ENCODE results near the gene PGAP1.

The PGAP1 gene

GRCh38 chr2:196949116-196949515, 22.6 kb upstream of the PGAP1 start:
- no peak for TF ChIP-seq CREB1 (IDR thresholded peaks at IDR 0.05; ENCODE audit: low read depth)
- TF ChIP-seq CEBPB (IDR thresholded peaks at IDR 0.05) = no peak
- no peak for TF ChIP-seq YY1 (IDR thresholded peaks at IDR 0.05; ENCODE audit: low read depth)
- TF ChIP-seq, protein P1, sequence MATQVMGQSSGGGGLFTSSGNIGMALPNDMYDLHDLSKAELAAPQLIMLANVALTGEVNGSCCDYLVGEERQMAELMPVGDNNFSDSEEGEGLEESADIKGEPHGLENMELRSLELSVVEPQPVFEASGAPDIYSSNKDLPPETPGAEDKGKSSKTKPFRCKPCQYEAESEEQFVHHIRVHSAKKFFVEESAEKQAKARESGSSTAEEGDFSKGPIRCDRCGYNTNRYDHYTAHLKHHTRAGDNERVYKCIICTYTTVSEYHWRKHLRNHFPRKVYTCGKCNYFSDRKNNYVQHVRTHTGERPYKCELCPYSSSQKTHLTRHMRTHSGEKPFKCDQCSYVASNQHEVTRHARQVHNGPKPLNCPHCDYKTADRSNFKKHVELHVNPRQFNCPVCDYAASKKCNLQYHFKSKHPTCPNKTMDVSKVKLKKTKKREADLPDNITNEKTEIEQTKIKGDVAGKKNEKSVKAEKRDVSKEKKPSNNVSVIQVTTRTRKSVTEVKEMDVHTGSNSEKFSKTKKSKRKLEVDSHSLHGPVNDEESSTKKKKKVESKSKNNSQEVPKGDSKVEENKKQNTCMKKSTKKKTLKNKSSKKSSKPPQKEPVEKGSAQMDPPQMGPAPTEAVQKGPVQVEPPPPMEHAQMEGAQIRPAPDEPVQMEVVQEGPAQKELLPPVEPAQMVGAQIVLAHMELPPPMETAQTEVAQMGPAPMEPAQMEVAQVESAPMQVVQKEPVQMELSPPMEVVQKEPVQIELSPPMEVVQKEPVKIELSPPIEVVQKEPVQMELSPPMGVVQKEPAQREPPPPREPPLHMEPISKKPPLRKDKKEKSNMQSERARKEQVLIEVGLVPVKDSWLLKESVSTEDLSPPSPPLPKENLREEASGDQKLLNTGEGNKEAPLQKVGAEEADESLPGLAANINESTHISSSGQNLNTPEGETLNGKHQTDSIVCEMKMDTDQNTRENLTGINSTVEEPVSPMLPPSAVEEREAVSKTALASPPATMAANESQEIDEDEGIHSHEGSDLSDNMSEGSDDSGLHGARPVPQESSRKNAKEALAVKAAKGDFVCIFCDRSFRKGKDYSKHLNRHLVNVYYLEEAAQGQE (IDR thresholded peaks at IDR 0.05; ENCODE audit: low read depth) = no peak
- no peak for TF ChIP-seq TCF12 (IDR thresholded peaks at IDR 0.05; ENCODE audit: low read depth)
- TF ChIP-seq USF1 (IDR thresholded peaks at IDR 0.05) = no peak
- no peak for TF ChIP-seq TEAD4 (IDR thresholded peaks at IDR 0.05)
- TF ChIP-seq EP300 (IDR thresholded peaks at IDR 0.05; ENCODE audit: borderline replicate concordance) = no peak
- TF ChIP-seq ZBTB7A (IDR thresholded peaks at IDR 0.05; ENCODE audit: low read depth) = no peak

- TF ChIP-seq FOXM1 (IDR thresholded peaks at IDR 0.05; ENCODE audit: borderline replicate concordance, low read depth) (no peak), MAX (IDR thresholded peaks at IDR 0.05) (no peak), RAD21 (IDR thresholded peaks at IDR 0.05; ENCODE audit: low read depth) (no peak), NFIC (IDR thresholded peaks at IDR 0.05) (no peak)
Observed at GRCh38 chr2:196944570-196944969, 18.1 kb upstream of the PGAP1 start.

GRCh38 chr2:196941398-196942078, 15.0 kb upstream of the PGAP1 start:
- TF ChIP-seq NFIC (IDR thresholded peaks at IDR 0.05) = no peak
- no peak for TF ChIP-seq YY1 (IDR thresholded peaks at IDR 0.05; ENCODE audit: low read depth)
- no peak for TF ChIP-seq EGR1 (IDR thresholded peaks at IDR 0.05)
- TF ChIP-seq EP300 (IDR thresholded peaks at IDR 0.05; ENCODE audit: borderline replicate concordance) = no peak

- TF ChIP-seq YY1 (IDR thresholded peaks at IDR 0.05; ENCODE audit: low read depth) = no peak
Observed at GRCh38 chr2:196939371-196939770, 12.9 kb upstream of the PGAP1 start.

DNA sequence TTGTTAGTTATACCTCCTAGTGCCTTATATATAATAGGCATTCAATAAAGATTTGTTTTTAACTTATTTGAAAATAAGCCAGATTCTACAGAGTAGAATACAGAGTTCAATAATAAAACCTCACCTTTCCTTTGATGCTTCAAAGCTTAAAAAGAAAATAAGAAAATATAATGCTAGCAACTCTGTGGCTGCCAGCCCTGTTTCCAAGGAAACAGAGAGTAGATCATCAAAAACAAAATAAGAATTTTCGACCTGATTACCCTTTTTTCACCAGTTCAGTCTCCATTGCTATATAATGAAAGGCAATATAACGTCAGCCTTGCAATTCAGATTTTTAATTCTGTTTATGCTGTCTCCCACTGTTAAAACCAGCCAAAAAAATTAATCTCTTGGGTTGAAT, 8.9 kb upstream of the PGAP1 start:
- TF ChIP-seq YY1 (IDR thresholded peaks at IDR 0.05; ENCODE audit: low read depth) = no peak
- TF ChIP-seq TCF12 (IDR thresholded peaks at IDR 0.05; ENCODE audit: low read depth) = no peak
- TF ChIP-seq CREB1 (IDR thresholded peaks at IDR 0.05; ENCODE audit: low read depth) = no peak
- TF ChIP-seq TEAD4 (IDR thresholded peaks at IDR 0.05) = no peak
- no peak for TF ChIP-seq NFIC (IDR thresholded peaks at IDR 0.05)
- no peak for TF ChIP-seq EGR1 (IDR thresholded peaks at IDR 0.05)
- TF ChIP-seq RAD21 (IDR thresholded peaks at IDR 0.05; ENCODE audit: low read depth) = no peak
- TF ChIP-seq CEBPB (IDR thresholded peaks at IDR 0.05) = no peak
- no peak for TF ChIP-seq MAX (IDR thresholded peaks at IDR 0.05)
- no peak for TF ChIP-seq FOXM1 (IDR thresholded peaks at IDR 0.05; ENCODE audit: borderline replicate concordance, low read depth)
- no peak for TF ChIP-seq EP300 (IDR thresholded peaks at IDR 0.05; ENCODE audit: borderline replicate concordance)
- TF ChIP-seq TAF1 (IDR thresholded peaks at IDR 0.05; ENCODE audit: low read depth) = no peak
- TF ChIP-seq, protein P1 (IDR thresholded peaks at IDR 0.05; ENCODE audit: low read depth) = no peak
- TF ChIP-seq ZBTB7A (IDR thresholded peaks at IDR 0.05; ENCODE audit: low read depth) = no peak

DNA sequence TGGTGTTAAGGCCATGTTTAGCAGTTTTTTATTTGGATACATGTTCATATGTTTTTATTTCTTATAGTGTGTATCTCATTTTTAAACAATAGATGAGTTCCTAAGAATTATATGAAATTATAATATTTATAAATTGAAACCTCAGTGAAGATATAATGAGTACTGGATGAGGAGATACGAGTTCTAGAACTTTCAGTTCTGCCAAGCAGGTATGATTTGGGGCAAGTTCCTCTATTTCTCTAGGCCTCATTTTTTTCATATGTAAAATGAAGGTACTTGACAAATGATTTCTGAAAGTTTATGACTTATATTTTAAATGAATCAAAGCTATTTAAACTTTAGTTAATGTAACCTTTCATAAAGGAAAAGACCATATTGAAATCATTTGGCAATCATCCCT, 8.2 kb upstream of the PGAP1 start:
- TF ChIP-seq YY1 (IDR thresholded peaks at IDR 0.05; ENCODE audit: low read depth) (no peak), RAD21 (IDR thresholded peaks at IDR 0.05; ENCODE audit: low read depth) (no peak), ZBTB7A (IDR thresholded peaks at IDR 0.05; ENCODE audit: low read depth) (no peak), EP300 (IDR thresholded peaks at IDR 0.05; ENCODE audit: borderline replicate concordance) (no peak), NFIC (IDR thresholded peaks at IDR 0.05) (no peak), EGR1 (IDR thresholded peaks at IDR 0.05) (no peak), TEAD4 (IDR thresholded peaks at IDR 0.05) (no peak), CREB1 (IDR thresholded peaks at IDR 0.05; ENCODE audit: low read depth) (no peak), CEBPB (IDR thresholded peaks at IDR 0.05) (no peak)
- TF ChIP-seq, protein P1 (IDR thresholded peaks at IDR 0.05; ENCODE audit: low read depth) = no peak

All from Ishikawa (cell line).